T-helper 9 cell (primary cell): ENCODE measurements around the gene NUMB.
"Not testable (repeated sequence)": the region's sequence is repeated elsewhere in the genome, so short reads cannot be mapped to it uniquely, and the experiment has no call there.

ENCODE experiments used
- DNase-seq: peaks from one replicate; pipeline ENCODE4 v3.0.0-alpha.2; 2020

Gene NUMB

GRCh38 chr14:73349091-73349490, 109.3 kb downstream of the NUMB start:
- not testable (repeated sequence) for DNase-seq

- no peak for DNase-seq
Observed at GRCh38 chr14:73344319-73344718, 114.0 kb downstream of the NUMB start.

GRCh38 chr14:73342670-73343069, 115.7 kb downstream of the NUMB start:
- DNase-seq: no peak

GRCh38 chr14:73339846-73340595, 118.3 kb downstream of the NUMB start:
- no peak for DNase-seq

- no peak for DNase-seq
Observed at GRCh38 chr14:73339206-73339605, 119.1 kb downstream of the NUMB start.

GRCh38 chr14:73338551-73338950, 119.8 kb downstream of the NUMB start:
- no peak for DNase-seq

GRCh38 chr14:73333031-73333430, 125.3 kb downstream of the NUMB start:
- no peak for DNase-seq

- DNase-seq: no peak
Observed at GRCh38 chr14:73325630-73326299, 132.6 kb downstream of the NUMB start.

GRCh38 chr14:73325063-73325462, 133.3 kb downstream of the NUMB start:
- no peak for DNase-seq

- DNase-seq: no peak
Observed at GRCh38 chr14:73324533-73324932, 133.8 kb downstream of the NUMB start.

- DNase-seq: no peak
Observed at GRCh38 chr14:73323896-73324399, 134.4 kb downstream of the NUMB start.

- DNase-seq: no peak
Observed at GRCh38 chr14:73313151-73313550, 145.2 kb downstream of the NUMB start.

- no peak for DNase-seq
Observed at GRCh38 chr14:73312687-73313086, 145.7 kb downstream of the NUMB start.

GRCh38 chr14:73311708-73312030, 146.7 kb downstream of the NUMB start:
- DNase-seq: no peak

- not testable (repeated sequence) for DNase-seq
Observed at GRCh38 chr14:73309207-73309606, 149.1 kb downstream of the NUMB start.

GRCh38 chr14:73307261-73307660, 151.1 kb downstream of the NUMB start:
- no peak for DNase-seq

GRCh38 chr14:73305499-73305898, 152.8 kb downstream of the NUMB start:
- no peak for DNase-seq

GRCh38 chr14:73295198-73295796, 163.0 kb downstream of the NUMB start:
- DNase-seq: no peak

- no peak for DNase-seq
Observed at GRCh38 chr14:73293782-73294781, 164.3 kb downstream of the NUMB start.

GRCh38 chr14:73290279-73290678, 168.1 kb downstream of the NUMB start:
- no peak for DNase-seq

- no peak for DNase-seq
Observed at GRCh38 chr14:73289729-73290128, 168.6 kb downstream of the NUMB start.

GRCh38 chr14:73289308-73289707, 169.0 kb downstream of the NUMB start:
- DNase-seq: no peak

GRCh38 chr14:73287071-73287470, 171.3 kb downstream of the NUMB start:
- no peak for DNase-seq
